GM12878 (cell line): ENCODE results near the gene DCX.

Source experiments
- CBX5 ChIP-seq: sonication (generic); IDR thresholded peaks from 2 replicates; pipeline ENCODE4 v1.6.1; 2016; ENCODE audit warnings: low read depth, moderate library complexity, mild to moderate bottlenecking, inconsistent platforms
- CHD2 ChIP-seq: IDR thresholded peaks from 2 replicates; pipeline ENCODE4 v1.6.1; 2011; ENCODE audit warnings: low read depth, low read length, improper control_type of control experiment, borderline replicate concordance
- ETV6 ChIP-seq, 2 experiments: fragments of 450-650 bp in 1 of 2; IDR thresholded peaks in 1 of 2; conservative IDR thresholded peaks in 1 of 2; 2 replicates each; pipeline ENCODE4 v1.6.1; 2014; ENCODE audit warnings: antibody characterized with exemption in 1 of 2, borderline replicate concordance in 1 of 2, low read depth in 1 of 2, mild to moderate bottlenecking in 1 of 2, moderate library complexity in 1 of 2
- HCFC1 ChIP-seq: fragments of 150-350 bp; IDR thresholded peaks from 2 replicates; pipeline ENCODE4 v1.6.1; 2014; ENCODE audit warnings: low read length
- MTA2 ChIP-seq: fragments of 450-650 bp; IDR thresholded peaks from 2 replicates; pipeline ENCODE4 v1.6.1; 2016; ENCODE audit warnings: low read depth, mild to moderate bottlenecking, moderate library complexity
- POLR2A ChIP-seq: IDR thresholded peaks from 2 replicates; pipeline ENCODE4 v1.6.1; 2011; ENCODE audit warnings: low read depth, mild to moderate bottlenecking, low read length
- RAD21 ChIP-seq: IDR thresholded peaks from 2 replicates; pipeline ENCODE4 v1.6.1; 2011; ENCODE audit warnings: mild to moderate bottlenecking, low read depth, low read length, moderate library complexity; ENCODE audit not compliant: insufficient read depth
- SRF ChIP-seq, 2 experiments: IDR thresholded peaks; 2 replicates each; pipeline ENCODE4 v1.6.1; 2011; ENCODE audit warnings: low read depth in 2 of 2, low read length in 2 of 2, mild to moderate bottlenecking in 1 of 2, moderate library complexity in 1 of 2
- TF ChIP-seq, protein P1 (sequence below), 3 experiments: IDR thresholded peaks in 2 of 3; conservative IDR thresholded peaks in 1 of 3; 2 replicates each; pipeline ENCODE4 v1.5.1; 2011; ENCODE audit warnings: low read depth in 3 of 3, low read length in 3 of 3, mild to moderate bottlenecking in 3 of 3, control low read depth in 2 of 3, moderate library complexity in 2 of 3, inconsistent platforms in 1 of 3, mixed read lengths in 1 of 3; ENCODE audit not compliant: control insufficient read depth in 2 of 3, insufficient read depth in 1 of 3; ENCODE audit errors: extremely low read depth in 1 of 3
- TF ChIP-seq, protein P2 (sequence below): IDR thresholded peaks from 2 replicates; pipeline ENCODE4 v1.6.1; 2011; ENCODE audit warnings: low read depth, mild to moderate bottlenecking, low read length, moderate library complexity, borderline replicate concordance; ENCODE audit errors: extremely low read depth

DNA sequence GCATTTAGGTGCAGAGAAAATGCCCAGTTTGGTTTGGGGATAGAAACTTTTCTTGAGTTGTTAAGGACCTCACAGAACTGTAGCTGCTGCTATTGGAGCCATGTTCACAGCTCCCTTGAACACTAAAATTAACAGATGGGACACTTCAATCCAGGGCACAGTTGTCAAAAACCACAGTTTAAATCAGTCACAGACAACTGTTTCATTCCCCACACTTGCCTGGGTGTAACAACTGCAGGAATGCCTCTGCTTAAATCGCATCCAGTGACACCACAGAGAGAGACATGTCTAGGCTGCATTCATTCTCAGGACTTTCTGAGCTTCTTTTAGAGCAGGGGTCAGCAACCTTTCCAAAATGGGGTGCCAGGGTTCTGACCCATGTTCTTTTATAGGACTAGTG is 129.0 kb downstream of the DCX start:
- TF ChIP-seq RAD21 (no peak), CHD2 (no peak), CBX5 (no peak), ETV6 (conservative IDR thresholded peaks at IDR 0.05 in 1 of 2, IDR thresholded peaks at IDR 0.05 in 1 of 2; ENCODE audit: borderline replicate concordance in 1 of 2, low read depth in 1 of 2) (no peak), HCFC1 (no peak), POLR2A (no peak), SRF (IDR thresholded peaks at IDR 0.05; ENCODE audit: low read depth in 2 of 2, low read length in 2 of 2) (no peak), MTA2 (no peak)
- TF ChIP-seq, protein P1, sequence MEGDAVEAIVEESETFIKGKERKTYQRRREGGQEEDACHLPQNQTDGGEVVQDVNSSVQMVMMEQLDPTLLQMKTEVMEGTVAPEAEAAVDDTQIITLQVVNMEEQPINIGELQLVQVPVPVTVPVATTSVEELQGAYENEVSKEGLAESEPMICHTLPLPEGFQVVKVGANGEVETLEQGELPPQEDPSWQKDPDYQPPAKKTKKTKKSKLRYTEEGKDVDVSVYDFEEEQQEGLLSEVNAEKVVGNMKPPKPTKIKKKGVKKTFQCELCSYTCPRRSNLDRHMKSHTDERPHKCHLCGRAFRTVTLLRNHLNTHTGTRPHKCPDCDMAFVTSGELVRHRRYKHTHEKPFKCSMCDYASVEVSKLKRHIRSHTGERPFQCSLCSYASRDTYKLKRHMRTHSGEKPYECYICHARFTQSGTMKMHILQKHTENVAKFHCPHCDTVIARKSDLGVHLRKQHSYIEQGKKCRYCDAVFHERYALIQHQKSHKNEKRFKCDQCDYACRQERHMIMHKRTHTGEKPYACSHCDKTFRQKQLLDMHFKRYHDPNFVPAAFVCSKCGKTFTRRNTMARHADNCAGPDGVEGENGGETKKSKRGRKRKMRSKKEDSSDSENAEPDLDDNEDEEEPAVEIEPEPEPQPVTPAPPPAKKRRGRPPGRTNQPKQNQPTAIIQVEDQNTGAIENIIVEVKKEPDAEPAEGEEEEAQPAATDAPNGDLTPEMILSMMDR (IDR thresholded peaks at IDR 0.05 in 2 of 3, conservative IDR thresholded peaks at IDR 0.05 in 1 of 3; ENCODE audit: control insufficient read depth in 2 of 3, extremely low read depth in 1 of 3, insufficient read depth in 1 of 3, low read depth in 3 of 3, low read length in 3 of 3), result no peak
- TF ChIP-seq, protein P2, sequence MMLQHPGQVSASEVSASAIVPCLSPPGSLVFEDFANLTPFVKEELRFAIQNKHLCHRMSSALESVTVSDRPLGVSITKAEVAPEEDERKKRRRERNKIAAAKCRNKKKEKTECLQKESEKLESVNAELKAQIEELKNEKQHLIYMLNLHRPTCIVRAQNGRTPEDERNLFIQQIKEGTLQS, result no peak
